T-cell (primary cell): ENCODE results near the gene TUBD1. TPM values are rescaled to one million over a fixed set of nuclear protein-coding genes. Genes with fewer than 3 reads are reported as not detected.
"Not testable (repeated sequence)": the region's sequence is repeated elsewhere in the genome, so short reads cannot be mapped to it uniquely, and the experiment has no call there.

Experiments
- ATAC-seq, 4 experiments: fragments of 200-7000 bp in 3 of 4; fragments of 150-1000 bp in 1 of 4; cut with Tn5 transposase; replicated peaks in 1 of 4; 1 replicate in 3 of 4; 2 replicates in 1 of 4; pipeline ENCODE4 v1.10.0; 2021; ENCODE audit warnings: moderate library complexity in 3 of 4, mild to moderate bottlenecking in 2 of 4, moderate number of reproducible peaks in 1 of 4
- CTCF ChIA-PET, 2 donors: fragments of 300-600 bp; sonication (Branson Sonifier 250); formaldehyde crosslinking; loops; one replicate each; lab custom pipeline; 2022; ENCODE audit warnings: antibody characterized with exemption in 2 of 2; lab: Charles Lee
- POLR2A ChIA-PET, 2 donors: fragments of 300-600 bp; sonication (Branson Sonifier 250); formaldehyde crosslinking; loops; one replicate each; lab custom pipeline; 2022; ENCODE audit warnings: antibody characterized with exemption in 2 of 2; lab: Charles Lee
- DNase-seq, 35 experiments: peaks; one replicate each; pipeline versions ENCODE4 v3.0.0 to v3.0.0-alpha.2; 2013 to 2023
- H3K27ac ChIP-seq: one replicate; pipeline ENCODE4 v1.5.1; 2013; ENCODE audit warnings: low read length
- H3K27me3 ChIP-seq, 2 experiments: replicated peaks in 1 of 2; 1 replicate in 1 of 2; 2 replicates in 1 of 2; pipeline versions ENCODE4 v1.6.1 to v1.7.0; 2013; ENCODE audit warnings: low read length in 1 of 2, mixed read lengths in 1 of 2; ENCODE audit not compliant: control insufficient read depth in 2 of 2, insufficient read depth in 2 of 2; ENCODE audit errors: extremely low read depth in 1 of 2
- H3K36me3 ChIP-seq, 2 donors: 1 replicate in 1 of 2; 2 replicates in 1 of 2; pipeline versions ENCODE4 v1.6.1 to v1.7.0; 2013; ENCODE audit warnings: low read length in 1 of 2; ENCODE audit not compliant: control insufficient read depth in 2 of 2, insufficient read depth in 1 of 2; ENCODE audit errors: extremely low read depth in 1 of 2
- H3K4me1 ChIP-seq, 2 experiments: 1 replicate in 1 of 2; 2 replicates in 1 of 2; pipeline versions ENCODE4 v1.6.1 to v1.7.0; 2013; ENCODE audit warnings: low read length in 2 of 2, mixed read lengths in 1 of 2; ENCODE audit not compliant: insufficient read depth in 2 of 2, control insufficient read depth in 1 of 2; ENCODE audit errors: extremely low read depth in 1 of 2
- H3K4me3 ChIP-seq, 2 donors: 1 replicate in 1 of 2; 2 replicates in 1 of 2; pipeline versions ENCODE4 v1.5.1 to v1.7.0; 2013; ENCODE audit warnings: mild to moderate bottlenecking in 2 of 2, low read length in 1 of 2, moderate library complexity in 1 of 2; ENCODE audit not compliant: control insufficient read depth in 1 of 2; ENCODE audit errors: extremely low read depth in 1 of 2
- H3K9me3 ChIP-seq: 2 replicates; pipeline ENCODE4 v1.7.0; 2013
- H3K27ac Mint-ChIP-seq, 2 donors: one replicate each; pipeline ENCODE4 v1.8.0; 2020 to 2021; ENCODE audit warnings: mild to moderate bottlenecking in 2 of 2, mixed read lengths in 2 of 2
- H3K27me3 Mint-ChIP-seq, 2 donors: one replicate each; pipeline ENCODE4 v1.8.0; 2021 to 2022; ENCODE audit warnings: mixed read lengths in 2 of 2
- H3K36me3 Mint-ChIP-seq: one replicate; pipeline ENCODE4 v1.8.0; 2021; ENCODE audit warnings: mixed read lengths
- H3K4me1 Mint-ChIP-seq, 3 donors: one replicate each; pipeline ENCODE4 v1.8.0; 2020 to 2022; ENCODE audit warnings: mixed read lengths in 3 of 3, mild to moderate bottlenecking in 1 of 3
- H3K4me3 Mint-ChIP-seq, 3 donors: one replicate each; pipeline ENCODE4 v1.8.0; 2020 to 2022; ENCODE audit warnings: mild to moderate bottlenecking in 3 of 3, mixed read lengths in 3 of 3, moderate library complexity in 3 of 3
- H3K9me3 Mint-ChIP-seq, 3 donors: one replicate each; pipeline ENCODE4 v1.8.0; 2020 to 2022; ENCODE audit warnings: mixed read lengths in 3 of 3
- WGBS: methylation state at CpG from one replicate; pipeline ENCODE4 v1.1.5; 2013; ENCODE audit warnings: missing lambda C conversion rate; ENCODE audit not compliant: insufficient coverage; 5-methylcytosine and 5-hydroxymethylcytosine counted together
- total RNA-seq, 35 experiments: library from RNA in 6 of 35; stranded (reverse) in 6 of 35; fragments of 120-200 nt in 1 of 35; gene quantifications; one replicate each; pipeline versions ENCODE4 v1.2.1 to v1.2.4 and lab custom pipeline; 2013 to 2026

The TUBD1 gene
- total RNA-seq, 5 donors from 2014 or later (not counting 1 experiment from before 2014, with no cell fraction given), result 16.6 to 27.9 (median 25.1) TPM

DNA sequence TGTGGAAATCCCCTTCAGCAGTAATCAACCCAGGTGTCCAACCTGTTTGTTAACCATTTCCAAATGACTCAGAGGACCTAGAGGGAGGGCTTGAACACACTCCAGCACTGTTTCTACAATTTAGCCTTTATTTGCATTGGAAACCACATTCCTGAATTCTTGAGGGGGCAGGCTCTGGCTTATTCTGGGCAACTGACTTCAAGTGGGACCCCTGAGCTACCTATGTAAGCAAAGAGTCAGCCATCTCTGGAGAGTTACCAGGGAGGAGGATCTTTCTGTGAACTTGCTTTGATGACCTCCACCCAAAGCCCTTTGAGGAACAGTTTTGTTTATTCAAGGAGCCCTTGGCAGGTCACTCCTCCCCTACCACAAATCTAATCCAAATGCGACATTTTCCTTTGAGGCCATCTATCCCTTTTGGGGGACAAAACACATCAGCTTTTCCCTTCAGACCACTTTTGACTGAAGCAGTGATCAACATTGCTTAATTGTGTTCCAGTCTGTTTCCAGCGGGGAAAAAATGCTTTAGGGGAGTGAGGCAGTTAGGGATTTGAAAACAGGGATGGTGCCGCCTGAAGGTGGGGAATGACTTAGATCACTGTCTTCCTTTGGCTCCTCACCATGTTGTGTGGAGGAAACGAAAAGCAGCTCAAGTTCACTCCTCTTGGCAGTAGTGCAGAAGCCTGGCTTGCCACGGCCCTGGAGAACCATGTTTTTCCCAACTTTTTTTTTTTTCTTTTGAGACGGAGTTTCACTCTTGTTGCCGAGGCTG is 46.2 kb downstream of the TUBD1 start:
- CTCF ChIA-PET, result interaction anchor here in 1 of 2 donors (1.2 to 1.5 kb wide), 3 partner anchors 13 to 92 kb away, joined by 4 to 7 read pairs (median 6); no protein-coding TSS in a partner anchor
- no peak overlapping the region for H3K4me3 ChIP-seq

GRCh38 chr17:59845595-59846393 is 46.9 kb downstream of the TUBD1 start:
- H3K27me3 Mint-ChIP-seq, result no peaks in the 10 kb centered on the region
- CTCF ChIA-PET, result interaction anchor here in 1 of 2 donors (0.5 to 1.5 kb wide), 3 partner anchors 21 to 92 kb away, joined by 6 to 7 read pairs (median 7); no protein-coding TSS in a partner anchor
- peaks cover 53 to 82% (median 77%) of the 10 kb centered on the region in 3 donors for H3K4me1 Mint-ChIP-seq
- H3K9me3 ChIP-seq, result no peaks in the 10 kb centered on the region
- H3K4me3 ChIP-seq, result no peak overlapping the region
- POLR2A ChIA-PET, result interaction anchor here in 1 of 2 donors (0.5 to 0.8 kb wide), 3 partner anchors 16 to 88 kb away, joined by 4 to 5 read pairs (median 4); no protein-coding TSS in a partner anchor
- peak overlapping the region; percentile 60 for H3K27ac ChIP-seq
- H3K4me3 Mint-ChIP-seq, result peak overlapping the region in 2 of 3 donors; percentile 4 to 15
- H3K36me3 Mint-ChIP-seq, result peaks cover 15% of the 10 kb centered on the region
- peak in 2 of 4 experiments; percentile 9 to 10 for ATAC-seq
- no CpG with 5 or more reads among the region's 3 CpGs for WGBS
- peak overlapping the region; percentile 85 to 88 for H3K27ac Mint-ChIP-seq
- no peak for DNase-seq
- H3K36me3 ChIP-seq, result no peaks in the 10 kb centered on the region
- H3K4me1 ChIP-seq, result peaks cover 0 to 58% of the 10 kb centered on the region in 2 experiments
- H3K9me3 Mint-ChIP-seq, result no peaks in the 10 kb centered on the region
- no peaks in the 10 kb centered on the region for H3K27me3 ChIP-seq

More for the DNA sequence above, 46.2 kb downstream of the TUBD1 start:
- ATAC-seq (peak; percentile 40 to 77 (median 56)), DNase-seq (peak in 1 of 35 experiments; percentile 69)
- H3K27ac ChIP-seq, result peak overlapping the region; percentile 60
- no peaks in the 10 kb centered on the region for H3K9me3 ChIP-seq
- POLR2A ChIA-PET, result interaction anchor here in 1 of 2 donors (0.5 to 0.8 kb wide), 2 partner anchors 16 to 61 kb away, joined by 4 read pairs; no protein-coding TSS in a partner anchor
- H3K27me3 Mint-ChIP-seq, result no peaks in the 10 kb centered on the region
- no peaks in the 10 kb centered on the region for H3K9me3 Mint-ChIP-seq
- peaks cover 0 to 58% of the 10 kb centered on the region in 2 experiments for H3K4me1 ChIP-seq
- H3K4me1 Mint-ChIP-seq, result peaks cover 45 to 75% (median 69%) of the 10 kb centered on the region in 3 donors
- no peaks in the 10 kb centered on the region for H3K27me3 ChIP-seq
- H3K36me3 Mint-ChIP-seq, result peaks cover 10% of the 10 kb centered on the region
- peak overlapping the region in 2 of 3 donors; percentile 4 to 15 for H3K4me3 Mint-ChIP-seq
- H3K27ac Mint-ChIP-seq, result peak overlapping the region; percentile 73 to 85
- no peaks in the 10 kb centered on the region for H3K36me3 ChIP-seq
- 97% methylated on average over 5 of the region's 7 CpGs for WGBS

GRCh38 chr17:59844884-59845594 is 47.7 kb downstream of the TUBD1 start:
- ChIA-PET CTCF (interaction anchor here in 1 of 2 donors (1.5 kb wide), 1 partner anchor 91 kb away, joined by 6 read pairs; no protein-coding TSS in a partner anchor), POLR2A (no interaction called here)
- H3K4me3 ChIP-seq, result no peak overlapping the region
- peak overlapping the region; percentile 60 for H3K27ac ChIP-seq
- peaks cover 0 to 58% of the 10 kb centered on the region in 2 experiments for H3K4me1 ChIP-seq
- peaks cover 0 to 2% of the 10 kb centered on the region in 2 donors for H3K36me3 ChIP-seq
- Mint-ChIP-seq H3K4me3 (no peak overlapping the region), H3K27ac (peak overlapping the region; percentile 85 to 88), H3K4me1 (peaks cover 58 to 88% (median 85%) of the 10 kb centered on the region in 3 donors), H3K27me3 (no peaks in the 10 kb centered on the region), H3K9me3 (no peaks in the 10 kb centered on the region), H3K36me3 (peaks cover 22% of the 10 kb centered on the region)
- ATAC-seq (no peak), DNase-seq (no peak)
- 100% methylated on average over 1 of the region's 3 CpGs for WGBS
- H3K27me3 ChIP-seq, result no peaks in the 10 kb centered on the region
- H3K9me3 ChIP-seq, result no peaks in the 10 kb centered on the region

DNA sequence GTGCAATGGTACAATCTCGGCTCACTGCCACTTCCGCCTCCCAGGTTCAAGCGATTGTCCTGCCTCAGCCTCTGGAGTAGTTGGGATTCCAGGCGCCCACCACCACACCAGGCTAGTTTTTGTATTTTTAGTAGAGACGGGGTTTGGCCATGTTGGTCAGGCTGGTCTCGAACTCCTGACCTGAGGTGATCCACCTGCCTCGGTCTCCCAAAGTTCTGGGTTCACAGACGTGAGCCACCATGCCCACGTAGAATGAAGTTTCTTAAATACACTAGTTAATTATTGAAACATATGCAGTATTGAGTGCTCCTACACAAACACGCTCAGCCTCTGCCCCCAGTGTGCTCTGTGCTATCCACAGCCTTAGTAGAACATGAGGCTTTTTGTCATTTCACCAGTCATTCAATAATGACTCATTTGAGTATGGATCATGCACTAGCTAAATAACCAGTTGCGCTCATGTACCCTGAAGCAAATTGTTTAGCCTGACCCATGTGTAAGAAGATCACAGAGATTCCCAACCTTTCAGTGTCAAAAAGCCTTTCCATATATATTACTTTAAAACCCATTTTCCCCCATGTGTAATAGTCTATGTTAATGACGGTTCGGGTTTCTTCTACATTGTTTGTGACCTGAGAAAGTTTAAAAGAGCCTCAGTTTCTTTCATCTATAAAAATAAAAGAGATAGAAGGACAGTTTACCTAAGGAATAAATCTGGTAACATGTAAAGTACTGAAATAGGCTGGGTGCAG is 49.7 kb downstream of the TUBD1 start:
- ATAC-seq (peak in 3 of 4 experiments; percentile 54 to 62 (median 56)), DNase-seq (peak in 4 of 35 experiments; percentile 2 to 54 (median 23))
- peaks cover 40% of the 10 kb centered on the region for H3K36me3 Mint-ChIP-seq
- CTCF ChIA-PET, result interaction anchor here (0.6 to 1.3 kb wide), 3 partner anchors 57 to 1718 kb away, joined by 3 to 5 read pairs (median 5); no protein-coding TSS in a partner anchor
- no peaks in the 10 kb centered on the region for H3K27me3 Mint-ChIP-seq
- POLR2A ChIA-PET, result interaction anchor here in 1 of 2 donors (0.6 to 1.0 kb wide), 2 partner anchors 56 to 1211 kb away, joined by 3 to 7 read pairs; no protein-coding TSS in a partner anchor
- no peaks in the 10 kb centered on the region for H3K27me3 ChIP-seq
- peaks cover 0 to 10% of the 10 kb centered on the region in 2 donors for H3K36me3 ChIP-seq
- H3K4me1 Mint-ChIP-seq, result peaks cover 65 to 84% (median 79%) of the 10 kb centered on the region in 3 donors
- H3K4me3 ChIP-seq, result peak overlapping the region in 1 of 2 donors; percentile 16
- no peaks in the 10 kb centered on the region for H3K9me3 Mint-ChIP-seq
- H3K4me3 Mint-ChIP-seq, result peak overlapping the region; percentile 98 to 100 (median 99)
- no peaks in the 10 kb centered on the region for H3K9me3 ChIP-seq
- H3K4me1 ChIP-seq, result peaks cover 0 to 44% of the 10 kb centered on the region in 2 experiments
- H3K27ac Mint-ChIP-seq, result peak overlapping the region; percentile 99 to 100
- 67% methylated on average over 1 of the region's 13 CpGs for whole genome bisulfite sequencing
- peak overlapping the region; percentile 87 for H3K27ac ChIP-seq

DNA sequence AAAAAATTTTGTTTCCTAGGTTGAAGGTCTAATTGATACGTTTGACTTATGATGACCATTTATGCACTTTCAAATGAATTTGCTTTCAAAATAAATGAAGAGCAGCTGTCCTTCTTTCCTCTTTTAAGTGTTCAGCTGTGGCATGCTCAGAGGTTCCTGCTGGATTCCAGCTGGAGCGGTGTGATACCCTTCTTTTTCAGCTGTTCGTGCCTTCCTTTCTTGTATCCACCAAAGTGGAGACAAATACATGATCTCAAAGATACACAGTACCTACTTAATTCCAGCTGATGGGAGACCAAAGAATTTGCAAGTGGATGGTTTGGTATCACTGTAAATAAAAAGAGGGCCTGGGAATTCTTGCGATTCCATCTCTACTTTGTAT is 50.9 kb downstream of the TUBD1 start:
- peak overlapping the region; percentile 98 to 100 (median 99) for H3K4me3 Mint-ChIP-seq
- H3K27ac Mint-ChIP-seq, result peak overlapping the region; percentile 99 to 100
- no CpG with 5 or more reads among the region's 4 CpGs for WGBS
- peaks cover 41% of the 10 kb centered on the region for H3K36me3 Mint-ChIP-seq
- ChIA-PET CTCF (interaction anchor here in 1 of 2 donors (0.6 to 5.7 kb wide), 2 partner anchors 56 to 88 kb away, joined by 4 to 37 read pairs; no protein-coding TSS in a partner anchor), POLR2A (interaction anchor here in 1 of 2 donors (0.6 to 1.0 kb wide), 3 partner anchors 14 to 55 kb away, joined by 3 to 5 read pairs (median 4); no protein-coding TSS in a partner anchor)
- Histone ChIP-seq H3K36me3 (peaks cover 0 to 10% of the 10 kb centered on the region in 2 donors), H3K4me3 (peak overlapping the region in 1 of 2 donors; percentile 16), H3K4me1 (peaks cover 0 to 40% of the 10 kb centered on the region in 2 experiments), H3K27ac (peak overlapping the region; percentile 87)
- not testable (repeated sequence) for H3K27me3 Mint-ChIP-seq, DNase-seq, H3K9me3 ChIP-seq, H3K9me3 Mint-ChIP-seq, H3K27me3 ChIP-seq, ATAC-seq
- peaks cover 70 to 83% (median 80%) of the 10 kb centered on the region in 3 donors for H3K4me1 Mint-ChIP-seq
